Tibial nerve (tissue), 4 donors: ENCODE measurements around the gene GPX7. TPM values are rescaled to one million over a fixed set of nuclear protein-coding genes. Genes with fewer than 3 reads are reported as not detected.

Source experiments
- DNase-seq, 2 donors: peaks; one replicate each; pipeline ENCODE4 v3.0.0-alpha.2; 2019; ENCODE audit warnings: low spot score in 2 of 2
- H3K27ac ChIP-seq, 4 donors: fragments of 200-600 bp; sonication (generic) in 3 of 4; one replicate each; pipeline ENCODE4 v1.5.1; 2017 to 2019; ENCODE audit warnings: mild to moderate bottlenecking in 1 of 4
- H3K27me3 ChIP-seq, 2 donors: fragments of 200-600 bp; sonication (generic) in 1 of 2; one replicate each; pipeline versions ENCODE4 v1.5.1 to v1.6.0; 2017 to 2019
- H3K36me3 ChIP-seq, 3 donors: fragments of 200-600 bp; sonication (generic); one replicate each; pipeline ENCODE4 v1.5.1; 2018 to 2019
- H3K4me1 ChIP-seq, 4 donors: fragments of 200-600 bp; sonication (generic) in 3 of 4; one replicate each; pipeline ENCODE4 v1.5.1; 2017 to 2019
- H3K4me3 ChIP-seq, 4 donors: fragments of 200-600 bp; sonication (generic) in 3 of 4; one replicate each; pipeline ENCODE4 v1.5.1; 2017 to 2019; ENCODE audit warnings: mild to moderate bottlenecking in 1 of 4, moderate library complexity in 1 of 4
- H3K9me3 ChIP-seq, 4 donors: fragments of 200-600 bp; sonication (generic) in 3 of 4; one replicate each; pipeline ENCODE4 v1.5.1; 2017 to 2019
- CTCF ChIP-seq, 5 experiments: fragments of 200-600 bp in 3 of 5; fragments of 450-650 bp in 2 of 5; sonication (generic) in 3 of 5; IDR thresholded peaks; one replicate each; pipeline ENCODE4 v1.5.1; 2016 to 2019; ENCODE audit warnings: antibody characterized with exemption in 5 of 5, mild to moderate bottlenecking in 3 of 5, moderate library complexity in 2 of 5
- EP300 ChIP-seq, 2 donors: sonication (generic); formaldehyde crosslinking; IDR thresholded peaks; one replicate each; pipeline ENCODE4 v1.6.1; 2017; ENCODE audit warnings: antibody characterized with exemption in 2 of 2, mild to moderate bottlenecking in 1 of 2
- POLR2A ChIP-seq, 2 donors: fragments of 450-650 bp; IDR thresholded peaks; one replicate each; pipeline ENCODE4 v1.6.1; 2017; ENCODE audit warnings: antibody characterized with exemption in 2 of 2, mild to moderate bottlenecking in 2 of 2, moderate library complexity in 2 of 2
- WGBS, 2 donors: methylation state at CpG; one replicate each; pipeline ENCODE4 v1.1.5; 2018; 5-methylcytosine and 5-hydroxymethylcytosine counted together
- total RNA-seq, 4 donors: library from RNA; depleted of rRNA; stranded (reverse); fragments of >200 nt; gene quantifications; one replicate each; pipeline ENCODE4 v1.1.0, GENCODE V29; 2016

Gene GPX7
- total RNA-seq, 4 donors from 2014 or later: 6.3 to 21.4 (median 13.8) TPM

GRCh38 chr1:52628614-52629324, 26.6 kb downstream of the GPX7 start:
- H3K27ac ChIP-seq: peak overlapping the region in 1 of 4 donors; percentile 4
- H3K9me3 ChIP-seq: peaks cover 0 to 5% (median 0%) of the 10 kb centered on the region in 4 donors
- no peak for DNase-seq
- peaks cover 0 to 34% (median 7%) of the 10 kb centered on the region in 4 donors for H3K4me1 ChIP-seq
- no peaks in the 10 kb centered on the region for H3K36me3 ChIP-seq
- TF ChIP-seq POLR2A (IDR thresholded peaks at IDR 0.05) (no peak), CTCF (IDR thresholded peaks at IDR 0.05) (no peak), EP300 (IDR thresholded peaks at IDR 0.05) (no peak)
- 40 to 45% methylated on average over 8 of the region's 8 CpGs for WGBS, 2 donors
- no peak overlapping the region for H3K4me3 ChIP-seq
- H3K27me3 ChIP-seq: peaks cover 0 to 26% of the 10 kb centered on the region in 2 donors

- no peaks in the 10 kb centered on the region for H3K36me3 ChIP-seq
- peaks cover 0 to 34% (median 7%) of the 10 kb centered on the region in 4 donors for H3K4me1 ChIP-seq
- DNase-seq: peak; percentile 26 to 27
- WGBS, 2 donors: 24 to 42% methylated on average over 7 of the region's 7 CpGs
- no peak overlapping the region for H3K4me3 ChIP-seq
- TF ChIP-seq EP300 (IDR thresholded peaks at IDR 0.05) (no peak), CTCF (IDR thresholded peaks at IDR 0.05) (no peak), POLR2A (IDR thresholded peaks at IDR 0.05) (no peak)
- H3K27me3 ChIP-seq: peaks cover 0 to 32% of the 10 kb centered on the region in 2 donors
- H3K27ac ChIP-seq: peak overlapping the region in 1 of 4 donors; percentile 4
- no peaks in the 10 kb centered on the region for H3K9me3 ChIP-seq
Observed at GRCh38 chr1:52629325-52629643, 27.1 kb downstream of the GPX7 start.

GRCh38 chr1:52629667-52630066, 27.5 kb downstream of the GPX7 start:
- peaks cover 0 to 34% (median 7%) of the 10 kb centered on the region in 4 donors for H3K4me1 ChIP-seq
- H3K27me3 ChIP-seq: peaks cover 0 to 35% of the 10 kb centered on the region in 2 donors
- no peak overlapping the region for H3K4me3 ChIP-seq
- DNase-seq: no peak
- no peak for TF ChIP-seq CTCF (IDR thresholded peaks at IDR 0.05)
- no peak for TF ChIP-seq POLR2A (IDR thresholded peaks at IDR 0.05)
- no peak for TF ChIP-seq EP300 (IDR thresholded peaks at IDR 0.05)
- peak overlapping the region in 1 of 4 donors; percentile 4 for H3K27ac ChIP-seq
- WGBS, 2 donors: 81 to 82% methylated on average over 2 of the region's 2 CpGs
- H3K36me3 ChIP-seq: no peaks in the 10 kb centered on the region
- peaks cover 0 to 2% (median 0%) of the 10 kb centered on the region in 4 donors for H3K9me3 ChIP-seq

- WGBS, 2 donors: 60 to 74% methylated on average over 8 of the region's 8 CpGs
- H3K4me3 ChIP-seq: peak overlapping the region in 1 of 4 donors; percentile 54
Observed at GRCh38 chr1:52631759-52632331, 29.7 kb downstream of the GPX7 start.

More at GRCh38 chr1:52631759-52632331, 29.7 kb downstream of the GPX7 start:
- peaks cover 0 to 38% of the 10 kb centered on the region in 2 donors for H3K27me3 ChIP-seq
- peak overlapping the region in 3 of 4 donors; percentile 47 to 85 (median 49) for H3K27ac ChIP-seq
- no peak for DNase-seq
- TF ChIP-seq CTCF (IDR thresholded peaks at IDR 0.05): no peak
- no peak for TF ChIP-seq EP300 (IDR thresholded peaks at IDR 0.05)
- no peak for TF ChIP-seq POLR2A (IDR thresholded peaks at IDR 0.05)
- H3K36me3 ChIP-seq: no peaks in the 10 kb centered on the region
- peaks cover 0 to 34% (median 7%) of the 10 kb centered on the region in 4 donors for H3K4me1 ChIP-seq
- peaks cover 0 to 9% (median 0%) of the 10 kb centered on the region in 4 donors for H3K9me3 ChIP-seq
